ENCODE data around the gene OR5K4.
"Not testable (repeated sequence)": the region's sequence is repeated elsewhere in the genome, so short reads cannot be mapped to it uniquely, and the experiment has no call there.

The OR5K4 gene

DNA sequence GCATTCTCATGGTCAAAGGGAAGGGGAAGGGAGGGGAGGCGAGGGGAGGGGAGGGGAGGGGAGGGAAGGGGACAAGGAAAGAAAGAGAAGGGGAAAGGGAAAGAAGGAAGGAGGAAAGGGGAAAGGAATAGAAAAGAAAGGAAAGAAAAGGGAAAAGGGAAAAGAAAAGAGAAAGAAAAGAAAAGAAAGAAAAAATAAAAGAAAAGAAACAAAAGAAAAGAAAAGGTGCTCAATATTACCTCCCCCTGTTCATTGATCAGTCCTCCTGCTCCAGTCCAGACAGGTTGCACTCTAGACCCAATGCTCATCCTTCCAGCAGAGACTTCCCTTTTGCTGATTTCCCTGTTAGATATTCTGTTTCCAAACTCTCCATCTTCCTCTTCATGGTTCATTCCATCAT lies 18.8 kb downstream of the OR5K4 start:
- DNase-seq: no peak

DNA sequence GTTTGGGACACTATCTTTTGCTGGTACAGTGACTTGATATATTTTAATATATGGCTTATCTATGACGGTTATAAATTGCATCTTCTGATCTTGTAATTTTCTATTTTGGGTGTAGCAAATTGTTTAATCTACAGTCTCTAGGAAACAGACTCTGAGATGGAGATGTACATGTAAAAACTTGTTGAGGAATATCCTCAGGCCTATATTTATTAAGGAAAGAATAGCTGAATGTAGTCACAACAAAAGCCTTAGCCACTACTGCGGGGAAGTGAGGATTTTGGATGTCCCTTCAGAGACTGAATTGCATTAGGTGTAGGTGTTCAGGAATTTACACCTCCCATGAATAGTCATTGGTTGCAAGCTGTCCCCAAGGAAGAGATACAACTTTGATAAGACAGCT lies 23.0 kb downstream of the OR5K4 start:
- DNase-seq: no peak

DNA sequence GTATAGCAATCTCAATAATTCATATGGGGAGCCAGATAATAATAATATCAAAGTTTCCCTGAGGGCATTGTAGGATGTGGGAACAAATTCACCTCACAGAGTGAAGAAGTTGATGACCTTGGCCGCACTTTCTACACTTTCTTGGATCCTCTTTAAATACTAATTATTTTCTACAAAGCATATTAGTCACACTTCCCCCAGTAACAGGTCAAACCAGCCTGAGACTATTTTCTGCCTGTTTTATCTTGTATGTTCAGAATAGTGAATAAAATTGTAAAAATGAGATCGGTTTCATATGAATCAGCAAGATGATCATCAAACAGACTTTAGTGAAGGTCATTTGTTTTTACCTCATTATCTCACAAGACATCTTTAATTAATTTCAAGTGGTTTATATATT lies 34.5 kb downstream of the OR5K4 start:
- no peak for DNase-seq

DNA sequence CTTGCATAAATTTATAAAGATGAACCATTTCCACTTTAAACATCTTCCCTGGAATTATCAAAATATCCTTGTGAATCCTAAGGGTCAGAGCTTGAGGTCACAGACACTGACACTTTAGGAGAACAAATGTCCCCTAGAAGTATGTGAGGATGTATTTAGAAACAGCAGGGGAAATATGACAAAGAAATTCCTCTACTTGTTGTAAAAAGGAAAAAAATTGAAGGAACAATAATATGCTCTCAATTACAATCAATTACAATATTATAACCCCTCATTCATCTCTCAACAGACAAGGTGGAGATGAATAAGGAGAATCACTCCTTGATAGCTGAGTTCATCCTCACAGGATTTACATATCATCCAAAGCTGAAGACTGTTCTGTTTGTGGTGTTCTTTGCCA lies 36.7 kb downstream of the OR5K4 start, which contains the start of gene OR5K3:
OR5K3 (plus strand) TSS at position 301 of the 400 bp plus-strand sequence; CDS start at position 301, 0 bp downstream.
- no peak for DNase-seq

DNA sequence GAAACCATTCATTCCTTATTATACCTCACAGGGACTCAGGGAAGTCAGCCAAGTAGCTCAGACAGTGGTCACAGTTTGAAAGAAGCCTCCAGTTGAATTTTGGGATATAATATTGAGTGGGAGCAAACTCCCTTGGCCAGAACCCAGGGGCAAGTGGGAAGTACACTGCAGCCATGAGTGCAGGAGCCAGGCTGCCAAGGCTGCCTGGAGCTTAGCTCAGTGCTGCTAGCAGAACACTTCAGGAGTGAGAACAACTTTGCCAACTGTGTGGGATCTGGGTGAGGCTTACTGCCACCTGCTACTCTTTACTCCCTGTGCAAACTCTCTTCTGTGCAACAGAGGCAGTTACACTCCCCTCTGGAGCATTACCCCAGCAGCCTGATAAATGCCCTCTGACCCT lies 41.4 kb downstream of the OR5K4 start:
- DNase-seq: no peak

DNA sequence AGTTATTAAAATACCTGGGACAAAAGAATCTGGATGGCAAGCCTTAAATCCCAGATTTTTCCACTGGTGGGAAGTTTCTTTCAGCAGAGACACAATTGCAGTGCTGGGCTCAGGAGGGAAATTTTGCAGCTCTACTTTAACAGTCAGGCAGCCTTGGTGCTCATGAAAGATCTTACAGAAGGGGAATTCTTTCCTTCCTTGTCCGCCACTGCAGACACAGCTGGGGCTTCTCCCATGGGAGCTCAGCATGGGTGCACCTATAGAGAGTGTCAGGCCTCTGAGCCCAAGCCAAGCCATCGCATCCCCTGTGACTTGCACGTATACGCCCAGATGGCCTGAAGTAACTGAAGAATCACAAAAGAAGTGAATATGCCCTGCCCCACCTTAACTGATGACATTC lies 42.8 kb downstream of the OR5K4 start:
- DNase-seq: not testable (repeated sequence)

DNA sequence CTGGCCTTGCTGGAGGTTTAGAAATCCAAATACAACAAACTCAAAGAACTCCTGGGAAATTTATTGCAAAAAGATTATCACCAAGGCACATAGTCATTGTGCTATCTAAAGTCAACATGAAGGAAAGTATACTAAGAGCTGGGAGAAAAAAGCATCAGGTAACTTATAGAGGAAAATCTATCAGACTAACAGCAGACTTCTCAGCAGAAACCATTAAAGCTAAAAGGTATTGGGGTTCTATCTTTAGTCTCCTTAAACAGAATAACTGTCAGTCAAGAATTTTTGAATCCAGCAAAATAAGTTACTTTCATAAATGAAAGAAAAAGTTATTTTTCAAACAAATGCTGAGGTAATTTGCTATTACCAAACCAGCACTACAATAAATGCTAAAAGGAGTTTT lies 44.9 kb downstream of the OR5K4 start:
- no peak for DNase-seq

DNA sequence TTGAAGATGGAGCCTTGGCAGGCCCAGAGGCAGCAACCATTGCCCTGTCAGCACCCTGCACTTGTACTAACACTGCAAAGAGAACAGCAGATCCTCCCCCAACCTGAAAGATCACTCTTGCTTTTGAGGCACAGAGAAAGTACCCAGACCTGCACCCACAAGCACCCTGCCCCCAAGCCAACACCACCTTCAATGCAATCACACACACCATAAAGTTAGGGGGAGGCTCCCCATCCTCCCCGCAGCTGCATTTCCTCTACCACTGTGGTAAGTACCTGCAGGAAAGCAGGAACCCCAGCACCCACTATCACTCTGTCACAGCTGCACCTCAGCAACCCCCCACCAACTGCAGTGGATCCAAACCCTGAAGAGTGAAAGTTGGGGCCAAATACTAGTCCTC lies 48.9 kb downstream of the OR5K4 start:
- no peak for DNase-seq

DNA sequence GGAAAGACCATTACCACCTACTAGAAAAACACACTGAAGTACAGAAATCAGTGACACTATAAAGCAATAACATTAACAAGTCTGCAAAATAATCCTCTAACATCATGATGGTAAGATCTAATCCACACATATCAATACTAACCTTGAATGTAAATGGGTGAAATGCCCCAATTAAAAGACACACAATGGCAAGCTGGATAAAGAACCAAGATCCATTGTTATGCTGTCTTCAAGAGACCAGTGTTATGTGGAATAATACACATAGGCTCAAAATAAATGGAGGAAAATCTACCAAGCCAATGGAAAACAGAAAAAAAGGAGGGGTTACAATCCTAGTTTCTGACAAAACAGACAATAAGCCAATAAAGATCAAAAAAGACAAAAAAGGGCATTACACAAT lies 50.4 kb downstream of the OR5K4 start:
- no peak for DNase-seq

All from activated naive CD4-positive, alpha-beta T cell (primary cell).